Measurements from ENCODE around the gene AMBN.

DNA sequence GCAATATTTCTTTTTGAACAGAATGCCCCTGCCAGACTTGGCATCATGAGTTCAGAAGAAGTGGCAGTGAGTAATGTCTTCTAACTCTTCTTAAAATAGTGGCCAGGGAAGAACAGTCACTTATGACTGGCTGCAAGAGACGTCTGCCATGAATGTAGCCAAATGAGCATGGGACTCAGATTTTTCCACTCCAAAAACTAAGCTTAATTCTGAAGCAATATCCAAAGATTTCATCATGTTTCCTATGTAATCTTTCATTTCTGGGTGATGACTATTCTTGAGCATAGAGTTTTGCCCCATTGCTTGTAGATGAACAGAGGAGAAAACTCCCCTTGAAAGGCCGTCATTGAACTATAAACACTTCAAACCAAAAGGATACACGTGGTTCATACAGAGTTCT is 11.8 kb downstream of the AMBN start:
- TF ChIP-seq EZH2phosphoT487 (IDR thresholded peaks at IDR 0.05; ENCODE audit: unreplicated experiment) (no peak), STAT1 (IDR thresholded peaks at IDR 0.05; ENCODE audit: unreplicated experiment) (no peak), EZH2 (IDR thresholded peaks at IDR 0.05; ENCODE audit: low read depth, unreplicated experiment) (no peak), CTCF (conservative IDR thresholded peaks at IDR 0.05; ENCODE audit: low read depth in 2 of 2) (no peak), POLR2AphosphoS5 (IDR thresholded peaks at IDR 0.05; ENCODE audit: low read depth) (no peak), CREB1 (CRISPR knock-in tag; IDR thresholded peaks at IDR 0.05; ENCODE audit: low read depth) (no peak), ETS1 (IDR thresholded peaks at IDR 0.05) (no peak), JUNB (IDR thresholded peaks at IDR 0.05; ENCODE audit: unreplicated experiment) (no peak), REST (IDR thresholded peaks at IDR 0.05; ENCODE audit: unreplicated experiment) (no peak), NANOG (IDR thresholded peaks at IDR 0.05; ENCODE audit: borderline replicate concordance) (no peak)
